SK-N-MC (cell line): ENCODE results near the gene TASP1.

Experiments
- EZH2 ChIP-seq: fragments of 200-600 bp; sonication (generic); IDR thresholded peaks from one replicate; pipeline ENCODE4 v1.6.1; 2017; ENCODE audit warnings: antibody characterized with exemption
- FOXP2 ChIP-seq: optimal IDR thresholded peaks from 2 replicates; pipeline ENCODE3; 2011; ENCODE audit warnings: mild to moderate bottlenecking, moderate library complexity; ENCODE audit not compliant: insufficient read depth; ENCODE audit errors: extremely low read length, control extremely low read depth
- POLR2AphosphoS5 ChIP-seq: IDR thresholded peaks from 2 replicates; pipeline ENCODE4 v1.6.1; 2012; ENCODE audit warnings: mild to moderate bottlenecking, low read depth, low read length, borderline replicate concordance

DNA sequence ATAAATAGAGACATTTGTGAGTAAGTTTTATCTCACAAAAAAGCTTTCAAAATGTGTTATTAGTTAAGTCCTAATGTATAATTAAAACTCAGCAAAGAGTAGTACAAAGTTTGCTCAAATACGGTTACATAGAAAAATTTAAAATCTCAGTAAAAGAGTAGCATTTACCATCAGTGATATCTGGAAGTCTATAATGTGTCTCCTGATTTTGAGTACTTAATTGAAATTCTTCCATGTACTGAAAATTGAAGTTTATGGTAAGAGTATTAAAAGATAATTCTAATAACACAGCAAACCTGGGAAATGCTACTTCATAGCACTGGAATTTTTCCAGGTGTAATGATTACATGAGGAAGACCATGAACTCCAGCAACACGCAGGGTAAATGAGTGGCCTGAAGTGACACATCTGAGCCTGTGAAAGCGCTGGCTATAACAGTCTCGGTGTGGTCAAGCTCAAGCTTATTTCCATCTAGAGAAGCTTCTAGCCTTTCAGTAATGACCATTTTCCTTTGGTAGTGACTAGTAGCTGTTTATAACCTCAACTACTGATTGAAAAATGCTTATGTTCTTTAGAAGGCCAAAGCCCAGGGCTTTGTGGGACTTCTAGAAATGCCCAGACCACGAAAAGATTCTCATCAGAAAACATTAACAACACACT is 214.4 kb downstream of the TASP1 start:
- TF ChIP-seq POLR2AphosphoS5 = no peak
- TF ChIP-seq EZH2 = no peak
- no peak for TF ChIP-seq FOXP2
